ENCODE data around the gene TMEM130. TPM values are rescaled to one million over a fixed set of nuclear protein-coding genes. Genes with fewer than 3 reads are reported as not detected.

Gene TMEM130
- total and polyA plus RNA-seq, 10 of the 15 experiments (the other 5 are each of a cell fraction or from before 2014, with no cell fraction given), result 0.04 to 0.15 (median 0.11) TPM; not detected in 7

- TF ChIP-seq RBBP5 (conservative IDR thresholded peaks at IDR 0.05) (no peak), ZNF207 (IDR thresholded peaks at IDR 0.05; ENCODE audit: borderline replicate concordance) (no peak), MEF2B (IDR thresholded peaks at IDR 0.05; ENCODE audit: partially characterized antibody, poor library complexity, severe bottlenecking) (no peak), HDAC6 (IDR thresholded peaks at IDR 0.05; ENCODE audit: unreplicated experiment) (peak; percentile 97), GABPA (IDR thresholded peaks at IDR 0.05; ENCODE audit: low read depth) (no peak), SP1 (IDR thresholded peaks at IDR 0.05; ENCODE audit: low read depth, low read length) (no peak), ELK1 (IDR thresholded peaks at IDR 0.05; ENCODE audit: low read depth, low read length) (no peak), LARP7 (IDR thresholded peaks at IDR 0.05) (peak; percentile 39; the same call in 1 of the 2 replicates), IKZF1 (conservative IDR thresholded peaks at IDR 0.05) (peak; percentile 10; the same call in 1 of the 2 replicates)
These were observed at the start of gene TMEM130 (continued) for GRCh38 chr7:98869597-98870120.

- TF ChIP-seq ELK1 (IDR thresholded peaks at IDR 0.05; ENCODE audit: low read depth, low read length), result no peak
- no peak for TF ChIP-seq BCLAF1 (IDR thresholded peaks at IDR 0.05)
- no peak for TF ChIP-seq IRF4 (IDR thresholded peaks at IDR 0.05; ENCODE audit: low read depth, low read length)
- TF ChIP-seq DPF2 (IDR thresholded peaks at IDR 0.05), result no peak
- TF ChIP-seq IRF3 (IDR thresholded peaks at IDR 0.05), result no peak
- TF ChIP-seq EP300 (IDR thresholded peaks at IDR 0.05; ENCODE audit: borderline replicate concordance in 1 of 2, control insufficient read depth in 1 of 2, low read depth in 2 of 2, low read length in 2 of 2), result no peak
- no peak for TF ChIP-seq POU2F2 (IDR thresholded peaks at IDR 0.05; ENCODE audit: borderline replicate concordance, low read depth, low read length)
- TF ChIP-seq SPI1 (IDR thresholded peaks at IDR 0.05; ENCODE audit: borderline replicate concordance, insufficient read depth, low read depth, low read length), result no peak
- TF ChIP-seq ZNF384 (IDR thresholded peaks at IDR 0.05; ENCODE audit: borderline replicate concordance, low read depth, low read length), result no peak
- FAIRE-seq, result no peak
- POLR2A ChIA-PET, result no interaction called here
These were observed 47.5 kb upstream of the TMEM130 start for GRCh38 chr7:98917331-98917730.

More at GRCh38 chr7:98917331-98917730, 47.5 kb upstream of the TMEM130 start:
- ATAC-seq, result no peak
- CTCF ChIA-PET, result no interaction called here
- SMC1A ChIA-PET (ENCODE audit: uncharacterized antibody, unreplicated experiment), result no interaction called here
- intact Hi-C loops (cut with micrococcal nuclease; ENCODE audit: unreplicated experiment) (no loop called here), in situ Hi-C loops (cut with MboI) (no loop called here)
- no peak for DNase-seq (ENCODE audit: low read depth, low spot score)
- 98% methylated on average over 12 of the region's 12 CpGs for WGBS (ENCODE audit: insufficient coverage, insufficient replicate concordance, low lambda C conversion rate, missing lambda C conversion rate)
- peaks cover 20 to 27% of the 10 kb centered on the region in 2 experiments for H3K36me3 ChIP-seq (ENCODE audit: control insufficient read depth in 2 of 2, insufficient read depth in 2 of 2, low read length in 1 of 2)
- no peak overlapping the region for H3K4me2 ChIP-seq (ENCODE audit: control insufficient read depth, insufficient read depth)
- H3K27ac ChIP-seq (ENCODE audit: control insufficient read depth, insufficient read depth), result no peak overlapping the region
- no TSS peak for BruUV-seq (replicated peaks)
- H3K9me3 ChIP-seq (replicated peaks; ENCODE audit: control insufficient read depth, insufficient read depth, low read length), result no peaks in the 10 kb centered on the region
- no peak overlapping the region for H3K9ac ChIP-seq (ENCODE audit: control insufficient read depth, insufficient read depth, low read length)
- H2AFZ ChIP-seq (ENCODE audit: control insufficient read depth, low read depth, low read length), result no peak overlapping the region
- H3K4me1 ChIP-seq (ENCODE audit: control insufficient read depth, insufficient read depth, low read length), result no peaks in the 10 kb centered on the region
- RAD21 ChIA-PET (ENCODE audit: unreplicated experiment), result no interaction called here
- H3K79me2 ChIP-seq (ENCODE audit: control insufficient read depth, insufficient read depth, low read length), result no peaks in the 10 kb centered on the region
- H3K27me3 ChIP-seq (replicated peaks in 1 of 2; ENCODE audit: control insufficient read depth in 2 of 2, insufficient read depth in 2 of 2, low read length in 1 of 2), result no peaks in the 10 kb centered on the region
- H4K20me1 ChIP-seq (ENCODE audit: control insufficient read depth, insufficient read depth), result no peaks in the 10 kb centered on the region
- H3K4me3 ChIP-seq, result no peak overlapping the region

Measured in GM12878 (cell line).